GM12892 (cell line): Measurements from ENCODE around the gene EIF2A.

Experiments used
- DNase-seq: peaks from one replicate; pipeline ENCODE4 v3.0.0; 2011; ENCODE audit not compliant: insufficient read length
- FAIRE-seq: peaks from 2 replicates; lab custom pipeline; 2011; peaks lifted over from hg19 to GRCh38; lab: Jason Lieb, UNC
- POLR2A ChIP-seq: IDR thresholded peaks from 2 replicates; pipeline ENCODE4 v1.6.1; 2011; ENCODE audit warnings: low read depth, low read length, control low read depth
- POLR2AphosphoS5 ChIP-seq: IDR thresholded peaks from 2 replicates; pipeline ENCODE4 v1.6.1; 2011; ENCODE audit warnings: low read depth, low read length, control low read depth
- TAF1 ChIP-seq: IDR thresholded peaks from 2 replicates; pipeline ENCODE4 v1.6.1; 2011; ENCODE audit warnings: low read depth, mild to moderate bottlenecking, control low read depth, low read length, borderline replicate concordance

The EIF2A gene

GRCh38 chr3:150521463-150521862 is 25.1 kb upstream of the EIF2A start:
- TF ChIP-seq POLR2AphosphoS5, result no peak
- no peak for TF ChIP-seq POLR2A
- TF ChIP-seq TAF1, result no peak
- no peak for DNase-seq
- FAIRE-seq, result no peak

GRCh38 chr3:150523538-150523937 is 23.0 kb upstream of the EIF2A start:
- TF ChIP-seq POLR2A (no peak), TAF1 (no peak), POLR2AphosphoS5 (no peak)
- DNase-seq (no peak), FAIRE-seq (no peak)

GRCh38 chr3:150527464-150528255 is 18.9 kb upstream of the EIF2A start:
- TF ChIP-seq POLR2AphosphoS5, result no peak
- TF ChIP-seq TAF1, result no peak
- TF ChIP-seq POLR2A, result no peak
- no peak for FAIRE-seq
- no peak for DNase-seq

GRCh38 chr3:150528354-150528797 is 18.2 kb upstream of the EIF2A start:
- DNase-seq (no peak), FAIRE-seq (no peak)
- TF ChIP-seq POLR2A (no peak), TAF1 (no peak), POLR2AphosphoS5 (no peak)

- DNase-seq (no peak), FAIRE-seq (no peak)
- TF ChIP-seq POLR2AphosphoS5, result no peak
- no peak for TF ChIP-seq TAF1
- TF ChIP-seq POLR2A, result no peak
These were observed 14.8 kb upstream of the EIF2A start for GRCh38 chr3:150531775-150532174.

- no peak for DNase-seq
- FAIRE-seq, result no peak
- TF ChIP-seq POLR2AphosphoS5 (no peak), TAF1 (no peak), POLR2A (no peak)
These were observed 11.4 kb upstream of the EIF2A start for GRCh38 chr3:150535204-150535603.

- no peak for TF ChIP-seq POLR2A
- TF ChIP-seq POLR2AphosphoS5, result peak; percentile 61; the same call in 1 of the 2 replicates
- no peak for TF ChIP-seq TAF1
- DNase-seq (no peak), FAIRE-seq (no peak)
These were observed 8.0 kb upstream of the EIF2A start for GRCh38 chr3:150538324-150539208.

- DNase-seq (no peak), FAIRE-seq (no peak)
- TF ChIP-seq POLR2AphosphoS5 (no peak), POLR2A (no peak), TAF1 (no peak)
These were observed 6.3 kb upstream of the EIF2A start for GRCh38 chr3:150540297-150540696.

GRCh38 chr3:150540991-150541390 is 5.6 kb upstream of the EIF2A start:
- no peak for FAIRE-seq
- no peak for DNase-seq
- TF ChIP-seq POLR2A, result no peak
- no peak for TF ChIP-seq TAF1
- TF ChIP-seq POLR2AphosphoS5, result no peak

- TF ChIP-seq TAF1, result no peak
- no peak for TF ChIP-seq POLR2AphosphoS5
- TF ChIP-seq POLR2A, result no peak
- DNase-seq (no peak), FAIRE-seq (no peak)
These were observed 3.5 kb upstream of the EIF2A start for GRCh38 chr3:150543128-150543527.

GRCh38 chr3:150543531-150543930 is 3.1 kb upstream of the EIF2A start:
- FAIRE-seq, result no peak

More at GRCh38 chr3:150543531-150543930, 3.1 kb upstream of the EIF2A start:
- no peak for TF ChIP-seq POLR2AphosphoS5
- TF ChIP-seq TAF1, result no peak
- no peak for TF ChIP-seq POLR2A
- DNase-seq, result no peak
